NCI-H510A treated with DMSO at 0.1 percent for 48 hours (cell line): ENCODE results near the gene ZNHIT3.

Experiments used
- DNase-seq: peaks from one replicate; lab custom pipeline; 2025; lab: John Stamatoyannopoulos, UW

The ZNHIT3 gene

GRCh38 chr17:36512641-36513040 is 26.2 kb downstream of the ZNHIT3 start:
- DNase-seq = no peak

GRCh38 chr17:36514856-36515255 is 28.4 kb downstream of the ZNHIT3 start:
- DNase-seq = no peak

- no peak for DNase-seq
Measured at GRCh38 chr17:36515837-36516236, 29.4 kb downstream of the ZNHIT3 start.

- no peak for DNase-seq
Measured at GRCh38 chr17:36523113-36523512, 36.6 kb downstream of the ZNHIT3 start.

GRCh38 chr17:36524428-36524876 is 38.0 kb downstream of the ZNHIT3 start:
- no peak for DNase-seq

GRCh38 chr17:36525113-36525512 is 38.6 kb downstream of the ZNHIT3 start:
- no peak for DNase-seq

GRCh38 chr17:36525888-36526287 is 39.4 kb downstream of the ZNHIT3 start:
- DNase-seq = no peak

GRCh38 chr17:36527621-36528250 is 41.3 kb downstream of the ZNHIT3 start:
- no peak for DNase-seq

- DNase-seq = no peak
Measured at GRCh38 chr17:36529121-36529520, 42.6 kb downstream of the ZNHIT3 start.

GRCh38 chr17:36532435-36532975 is 46.0 kb downstream of the ZNHIT3 start:
- no peak for DNase-seq

GRCh38 chr17:36533935-36534839 is 47.7 kb downstream of the ZNHIT3 start:
- DNase-seq = peak; percentile 74

- peak; percentile 90 for DNase-seq
Measured at GRCh38 chr17:36534840-36535668, 48.6 kb downstream of the ZNHIT3 start, which contains the start of the genes MYO19 and PIGW. TSS of gene MYO19 (minus strand) at chr17:36534868. CDS start at chr17:36532538, 2,330 bp downstream. TSS of gene PIGW (plus strand) at chr17:36534987. CDS start at chr17:36537102, 2,115 bp downstream.

GRCh38 chr17:36535669-36536081 is 49.2 kb downstream of the ZNHIT3 start:
- DNase-seq = peak; percentile 35

- no peak for DNase-seq
Measured at GRCh38 chr17:36540696-36541095, 54.2 kb downstream of the ZNHIT3 start.

GRCh38 chr17:36542755-36543154 is 56.3 kb downstream of the ZNHIT3 start:
- DNase-seq = no peak

- no peak for DNase-seq
Measured at GRCh38 chr17:36544044-36544306, 57.5 kb downstream of the ZNHIT3 start.

- DNase-seq = peak; percentile 71
Measured at GRCh38 chr17:36544307-36545076, 58.0 kb downstream of the ZNHIT3 start, which contains the start of gene GGNBP2. TSS of gene GGNBP2 (plus strand) at chr17:36544919. CDS start at chr17:36545725, 806 bp downstream.

- DNase-seq = peak; percentile 71
Measured at GRCh38 chr17:36545077-36545464, 58.6 kb downstream of the ZNHIT3 start.
